Mesenchymal stem cell (in vitro differentiated cells and primary cell): Measurements from ENCODE around the gene PTGFRN.
"Not testable (repeated sequence)": the region's sequence is repeated elsewhere in the genome, so short reads cannot be mapped to it uniquely, and the experiment has no call there.

Experiments used
- DNase-seq: peaks from one replicate; pipeline ENCODE4 v3.0.0-alpha.2; 2013
- H2AFZ ChIP-seq: one replicate; pipeline ENCODE4 v1.6.1; 2013; ENCODE audit warnings: low read depth, mild to moderate bottlenecking, control low read depth, inconsistent platforms, low read length, moderate library complexity
- H2AK5ac ChIP-seq: 2 replicates; pipeline ENCODE4 v1.6.1; 2013; ENCODE audit warnings: low read length, moderate library complexity, mild to moderate bottlenecking, inconsistent platforms; ENCODE audit not compliant: severe bottlenecking
- H2BK120ac ChIP-seq: one replicate; pipeline ENCODE4 v1.6.1; 2013; ENCODE audit warnings: low read depth, mild to moderate bottlenecking, inconsistent platforms, low read length, moderate library complexity
- H2BK12ac ChIP-seq, 2 experiments: one replicate each; pipeline ENCODE4 v1.6.1; 2013; ENCODE audit warnings: inconsistent platforms in 2 of 2, low read length in 2 of 2, mild to moderate bottlenecking in 2 of 2, moderate library complexity in 2 of 2, control low read depth in 1 of 2
- H2BK15ac ChIP-seq: one replicate; pipeline ENCODE4 v1.6.1; 2013; ENCODE audit warnings: mild to moderate bottlenecking, low read depth, inconsistent platforms; ENCODE audit not compliant: poor library complexity, severe bottlenecking
- H2BK5ac ChIP-seq: 2 replicates; pipeline ENCODE4 v1.6.1; 2013; ENCODE audit warnings: low read depth, mild to moderate bottlenecking, low read length, control low read depth, inconsistent platforms; ENCODE audit not compliant: poor library complexity, severe bottlenecking
- H3K14ac ChIP-seq, 2 experiments: one replicate each; pipeline ENCODE4 v1.6.1; 2013; ENCODE audit warnings: inconsistent platforms in 2 of 2, low read length in 2 of 2, control low read depth in 1 of 2, mild to moderate bottlenecking in 1 of 2, moderate library complexity in 1 of 2
- H3K18ac ChIP-seq, 2 experiments: one replicate each; pipeline ENCODE4 v1.6.1; 2013; ENCODE audit warnings: inconsistent platforms in 2 of 2, low read length in 2 of 2, control low read depth in 1 of 2, low read depth in 1 of 2, mild to moderate bottlenecking in 1 of 2
- H3K23ac ChIP-seq, 2 experiments: one replicate each; pipeline ENCODE4 v1.6.1; 2013; ENCODE audit warnings: inconsistent platforms in 2 of 2, low read length in 2 of 2, mild to moderate bottlenecking in 2 of 2, moderate library complexity in 2 of 2, control low read depth in 1 of 2
- H3K27ac ChIP-seq: 2 replicates; pipeline ENCODE4 v1.5.1; 2013; ENCODE audit warnings: mild to moderate bottlenecking, moderate library complexity, low read length, control low read depth, inconsistent platforms; ENCODE audit not compliant: poor library complexity, severe bottlenecking
- H3K27me3 ChIP-seq, 2 experiments: 2 replicates each; pipeline versions ENCODE4 v1.6.1 to v1.7.0; 2013; ENCODE audit warnings: low read length in 2 of 2, mild to moderate bottlenecking in 2 of 2, moderate library complexity in 2 of 2, control low read depth in 1 of 2, inconsistent platforms in 1 of 2; ENCODE audit not compliant: control insufficient read depth in 1 of 2, insufficient read depth in 1 of 2
- H3K36me3 ChIP-seq, 2 experiments: 2 replicates each; pipeline versions ENCODE4 v1.6.1 to v1.7.0; 2013; ENCODE audit warnings: low read length in 2 of 2, control low read depth in 1 of 2, inconsistent platforms in 1 of 2, low read depth in 1 of 2, mild to moderate bottlenecking in 1 of 2; ENCODE audit not compliant: insufficient read depth in 2 of 2, control insufficient read depth in 1 of 2
- H3K4ac ChIP-seq, 2 experiments: one replicate each; pipeline ENCODE4 v1.6.1; 2013; ENCODE audit warnings: inconsistent platforms in 2 of 2, low read length in 2 of 2, mild to moderate bottlenecking in 2 of 2, moderate library complexity in 2 of 2, control low read depth in 1 of 2, low read depth in 1 of 2
- H3K4me1 ChIP-seq: 2 replicates; pipeline ENCODE4 v1.6.1; 2013; ENCODE audit warnings: low read depth, low read length, control low read depth; ENCODE audit not compliant: control insufficient read depth, insufficient read depth
- H3K4me2 ChIP-seq: 2 replicates; pipeline ENCODE4 v1.6.1; 2013; ENCODE audit warnings: low read length, mild to moderate bottlenecking, inconsistent platforms; ENCODE audit not compliant: poor library complexity, severe bottlenecking
- H3K4me3 ChIP-seq, 2 experiments: 2 replicates each; pipeline versions ENCODE4 v1.5.1 to v1.7.0; 2013; ENCODE audit warnings: low read length in 2 of 2, mild to moderate bottlenecking in 2 of 2, control low read depth in 1 of 2, low read depth in 1 of 2; ENCODE audit not compliant: insufficient read depth in 1 of 2
- H3K79me1 ChIP-seq: replicated peaks from 2 replicates; pipeline ENCODE4 v1.6.1; 2013; ENCODE audit warnings: mild to moderate bottlenecking, control low read depth, low read length, inconsistent platforms; ENCODE audit not compliant: poor library complexity, severe bottlenecking
- H3K9ac ChIP-seq: 2 replicates; pipeline ENCODE4 v1.7.0; 2013; ENCODE audit warnings: mild to moderate bottlenecking, low read length, moderate library complexity
- H3K9me3 ChIP-seq: 2 replicates; pipeline ENCODE4 v1.7.0; 2013; ENCODE audit warnings: mild to moderate bottlenecking, low read length; ENCODE audit not compliant: control insufficient read depth
- H4K8ac ChIP-seq: one replicate; pipeline ENCODE4 v1.6.1; 2013; ENCODE audit warnings: inconsistent platforms, mild to moderate bottlenecking, low read length, moderate library complexity
- H4K91ac ChIP-seq: one replicate; pipeline ENCODE4 v1.6.1; 2013; ENCODE audit warnings: mild to moderate bottlenecking, low read length, inconsistent platforms
- WGBS: methylation state at CpG from one replicate; pipeline ENCODE4 v1.1.7; 2013; ENCODE audit warnings: mixed read lengths; 5-methylcytosine and 5-hydroxymethylcytosine counted together

Gene PTGFRN

GRCh38 chr1:116971965-116972673 lies 62.4 kb downstream of the PTGFRN start:
- H2BK12ac ChIP-seq = no peak overlapping the region
- no peak overlapping the region for H2BK120ac ChIP-seq
- no peak overlapping the region for H3K9ac ChIP-seq
- no peak overlapping the region for H4K8ac ChIP-seq
- H3K23ac ChIP-seq = no peak overlapping the region
- no peak overlapping the region for H3K14ac ChIP-seq
- no peaks in the 10 kb centered on the region for H3K9me3 ChIP-seq
- DNase-seq = no peak
- no peak overlapping the region for H3K4ac ChIP-seq
- H3K4me3 ChIP-seq = no peak overlapping the region
- H3K27me3 ChIP-seq = no peaks in the 10 kb centered on the region
- H3K36me3 ChIP-seq = peaks cover 0 to 10% of the 10 kb centered on the region in 2 experiments
- 81% methylated on average over 6 of the region's 6 CpGs for whole genome bisulfite sequencing
- no peak overlapping the region for H2BK5ac ChIP-seq
- H3K4me2 ChIP-seq = no peak overlapping the region
- no peak overlapping the region for H2BK15ac ChIP-seq
- H2AFZ ChIP-seq = no peak overlapping the region
- H2AK5ac ChIP-seq = peak overlapping the region; percentile 63
- H3K79me1 ChIP-seq = peaks cover 8% of the 10 kb centered on the region
- no peak overlapping the region for H4K91ac ChIP-seq
- H3K18ac ChIP-seq = peak overlapping the region in 1 of 2 experiments; percentile 28
- H3K27ac ChIP-seq = peak overlapping the region; percentile 86
- H3K4me1 ChIP-seq = peaks cover 10% of the 10 kb centered on the region

- Histone ChIP-seq H3K4ac (no peak overlapping the region), H2BK120ac (no peak overlapping the region), H4K91ac (no peak overlapping the region), H2BK12ac (no peak overlapping the region), H3K4me3 (no peak overlapping the region), H3K79me1 (peaks cover 8% of the 10 kb centered on the region), H3K27me3 (no peaks in the 10 kb centered on the region), H2BK15ac (no peak overlapping the region), H4K8ac (no peak overlapping the region), H3K14ac (no peak overlapping the region), H3K9ac (no peak overlapping the region), H3K23ac (no peak overlapping the region), H2BK5ac (no peak overlapping the region), H2AFZ (no peak overlapping the region), H2AK5ac (no peak overlapping the region), H3K18ac (no peak overlapping the region), H3K4me1 (peaks cover 10% of the 10 kb centered on the region), H3K36me3 (peaks cover 0 to 9% of the 10 kb centered on the region in 2 experiments), H3K4me2 (no peak overlapping the region), H3K9me3 (no peaks in the 10 kb centered on the region), H3K27ac (peak overlapping the region; percentile 86)
- DNase-seq = no peak
- WGBS = 88% methylated on average over 1 of the region's 2 CpGs
Observed at GRCh38 chr1:116972674-116973030, 62.9 kb downstream of the PTGFRN start.

- H3K4me1 ChIP-seq, H3K9me3 ChIP-seq, H2BK15ac ChIP-seq, H2BK12ac ChIP-seq, H3K14ac ChIP-seq, H3K27me3 ChIP-seq, H3K9ac ChIP-seq, H3K23ac ChIP-seq, H2BK120ac ChIP-seq, H3K18ac ChIP-seq, H3K27ac ChIP-seq, H4K8ac ChIP-seq, DNase-seq, H2AFZ ChIP-seq, H3K79me1 ChIP-seq, H3K4me3 ChIP-seq, H2AK5ac ChIP-seq, H3K4ac ChIP-seq, H4K91ac ChIP-seq, H3K4me2 ChIP-seq, H2BK5ac ChIP-seq: not testable (repeated sequence)
- 100% methylated on average over 1 of the region's 1 CpG for WGBS
- peaks cover 3 to 20% of the 10 kb centered on the region in 2 experiments for H3K36me3 ChIP-seq
Observed at GRCh38 chr1:116980309-116980708, 70.6 kb downstream of the PTGFRN start.

GRCh38 chr1:116981521-116982037 lies 71.9 kb downstream of the PTGFRN start:
- no peak overlapping the region for H3K27ac ChIP-seq
- H3K4me2 ChIP-seq = no peak overlapping the region
- no peak overlapping the region for H2BK120ac ChIP-seq
- no peak overlapping the region for H2AFZ ChIP-seq
- peaks cover 5% of the 10 kb centered on the region for H3K4me1 ChIP-seq
- H3K79me1 ChIP-seq = peaks cover 5% of the 10 kb centered on the region
- no peak overlapping the region for H2AK5ac ChIP-seq
- H3K23ac ChIP-seq = no peak overlapping the region
- no peak overlapping the region for H2BK5ac ChIP-seq
- no peak overlapping the region for H4K8ac ChIP-seq
- no peak overlapping the region for H3K4ac ChIP-seq
- WGBS = 93% methylated on average over 2 of the region's 2 CpGs
- no peak overlapping the region for H4K91ac ChIP-seq
- no peaks in the 10 kb centered on the region for H3K27me3 ChIP-seq
- no peak overlapping the region for H3K4me3 ChIP-seq
- H2BK15ac ChIP-seq = no peak overlapping the region
- DNase-seq = no peak
- no peak overlapping the region for H3K9ac ChIP-seq
- H3K36me3 ChIP-seq = peaks cover 3 to 19% of the 10 kb centered on the region in 2 experiments
- H3K9me3 ChIP-seq = no peaks in the 10 kb centered on the region
- H3K18ac ChIP-seq = no peak overlapping the region
- H3K14ac ChIP-seq = no peak overlapping the region
- no peak overlapping the region for H2BK12ac ChIP-seq
